ENCODE data around the gene PAQR5.
"Not testable (repeated sequence)": the region's sequence is repeated elsewhere in the genome, so short reads cannot be mapped to it uniquely, and the experiment has no call there.

PAQR5 gene

DNA sequence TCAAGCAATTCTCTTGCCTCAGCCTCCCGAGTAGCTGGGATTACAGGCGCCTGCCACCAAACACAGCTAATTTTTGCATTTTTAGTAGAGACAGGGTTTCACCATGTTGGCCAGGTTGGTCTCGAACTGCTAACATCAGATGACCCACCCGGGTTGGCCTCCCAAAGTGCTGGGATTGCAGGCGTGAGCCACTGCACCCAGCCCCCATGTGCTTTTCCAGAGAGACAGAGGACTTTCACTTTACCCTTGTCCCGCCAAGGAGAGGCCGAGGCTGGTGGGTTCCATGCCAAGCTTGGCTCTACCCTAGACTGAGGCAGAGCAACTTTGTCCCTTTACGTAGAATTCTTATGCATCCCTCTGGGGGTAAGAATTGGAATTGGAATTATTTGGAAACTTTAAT, 2.4 kb downstream of the PAQR5 start:
- WGBS (ENCODE audit: insufficient coverage), result 98% methylated on average over 4 of the region's 8 CpGs
- H3K9me3 ChIP-seq (ENCODE audit: control extremely low read depth in 1 of 5, control insufficient read depth in 4 of 5, insufficient read depth in 2 of 5, low read depth in 1 of 5, low read length in 4 of 5); H3K27ac ChIP-seq (ENCODE audit: insufficient read depth in 1 of 2, low read depth in 1 of 2, low read length in 2 of 2, poor library complexity in 1 of 2, severe bottlenecking in 2 of 2); H3K36me3 ChIP-seq (ENCODE audit: control insufficient read depth in 4 of 4, insufficient read depth in 4 of 4, low read length in 3 of 4); H3K4me3 ChIP-seq (ENCODE audit: control insufficient read depth in 1 of 7, extremely low read depth in 1 of 7, insufficient read depth in 4 of 7, low read depth in 2 of 7, low read length in 6 of 7); DNase-seq; POLR2A ChIA-PET: not testable (repeated sequence)
- Histone ChIP-seq H3K4me1 (ENCODE audit: control extremely low read depth in 1 of 4, control insufficient read depth in 4 of 4, insufficient read depth in 4 of 4, low read length in 3 of 4) (peaks cover 0 to 12% (median 10%) of the 10 kb centered on the region in 4 experiments), H3K27me3 (replicated peaks in 2 of 5; ENCODE audit: control insufficient read depth in 4 of 5, insufficient read depth in 5 of 5, low read length in 4 of 5) (peaks cover 0 to 36% (median 20%) of the 10 kb centered on the region in 5 experiments)
- CTCF ChIA-PET, result interaction anchor here (0.9 kb wide), 1 partner anchor 18 kb away, joined by 3 read pairs; no protein-coding TSS in a partner anchor

DNA sequence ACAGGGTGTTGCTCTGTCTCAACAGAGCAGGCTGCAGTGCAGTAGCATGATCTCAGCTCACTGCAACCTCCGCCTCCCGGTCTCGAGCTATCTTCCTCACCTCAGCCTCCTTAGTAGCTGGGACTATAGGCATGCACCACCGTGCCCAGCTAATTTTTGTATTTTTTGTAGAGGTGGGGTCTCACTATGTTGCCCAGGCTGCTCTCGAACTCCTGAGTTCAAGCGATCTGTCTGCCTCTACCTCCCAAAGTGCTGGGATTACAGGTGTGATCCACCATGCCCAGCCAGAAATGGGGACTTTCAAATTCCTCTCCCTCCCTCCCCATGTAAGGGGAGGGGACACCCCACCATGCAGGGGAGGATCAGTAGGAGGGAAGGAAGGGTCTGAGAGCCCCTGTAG, 3.4 kb downstream of the PAQR5 start:
- POLR2A ChIA-PET; H3K9me3 ChIP-seq (ENCODE audit: control extremely low read depth in 1 of 5, control insufficient read depth in 4 of 5, insufficient read depth in 2 of 5, low read depth in 1 of 5, low read length in 4 of 5); H3K27ac ChIP-seq (ENCODE audit: insufficient read depth in 1 of 2, low read depth in 1 of 2, low read length in 2 of 2, poor library complexity in 1 of 2, severe bottlenecking in 2 of 2); H3K36me3 ChIP-seq (ENCODE audit: control insufficient read depth in 4 of 4, insufficient read depth in 4 of 4, low read length in 3 of 4); H3K4me3 ChIP-seq (ENCODE audit: control insufficient read depth in 1 of 7, extremely low read depth in 1 of 7, insufficient read depth in 4 of 7, low read depth in 2 of 7, low read length in 6 of 7); DNase-seq: not testable (repeated sequence)
- 96% methylated on average over 3 of the region's 6 CpGs for WGBS (ENCODE audit: insufficient coverage)
- Histone ChIP-seq H3K27me3 (replicated peaks in 2 of 5; ENCODE audit: control insufficient read depth in 4 of 5, insufficient read depth in 5 of 5, low read length in 4 of 5) (peaks cover 0 to 36% (median 18%) of the 10 kb centered on the region in 5 experiments), H3K4me1 (ENCODE audit: control extremely low read depth in 1 of 4, control insufficient read depth in 4 of 4, insufficient read depth in 4 of 4, low read length in 3 of 4) (peaks cover 0 to 12% (median 10%) of the 10 kb centered on the region in 4 experiments)
- CTCF ChIA-PET, result interaction anchor here (0.9 to 1.0 kb wide), 2 partner anchors 17 to 45 kb away, joined by 3 read pairs; no protein-coding TSS in a partner anchor

GRCh38 chr15:69302929-69303328, 4.2 kb downstream of the PAQR5 start:
- peaks cover 0 to 28% (median 11%) of the 10 kb centered on the region in 5 experiments for H3K27me3 ChIP-seq (replicated peaks in 2 of 5; ENCODE audit: control insufficient read depth in 4 of 5, insufficient read depth in 5 of 5, low read length in 4 of 5)
- no peak overlapping the region for H3K27ac ChIP-seq (ENCODE audit: insufficient read depth in 1 of 2, low read depth in 1 of 2, low read length in 2 of 2, poor library complexity in 1 of 2, severe bottlenecking in 2 of 2)
- DNase-seq, result no peak
- H3K4me3 ChIP-seq (ENCODE audit: control insufficient read depth in 1 of 7, extremely low read depth in 1 of 7, insufficient read depth in 4 of 7, low read depth in 2 of 7, low read length in 6 of 7), result no peak overlapping the region
- ChIA-PET CTCF (interaction anchor here (1.0 to 2.0 kb wide), 4 partner anchors 11 to 87 kb away, joined by 3 to 5 read pairs (median 3); no protein-coding TSS in a partner anchor), POLR2A (no interaction called here)
- no peaks in the 10 kb centered on the region for H3K36me3 ChIP-seq (ENCODE audit: control insufficient read depth in 4 of 4, insufficient read depth in 4 of 4, low read length in 3 of 4)
- H3K9me3 ChIP-seq (ENCODE audit: control extremely low read depth in 1 of 5, control insufficient read depth in 4 of 5, insufficient read depth in 2 of 5, low read depth in 1 of 5, low read length in 4 of 5), result no peaks in the 10 kb centered on the region
- 50% methylated on average over 2 of the region's 3 CpGs for WGBS (ENCODE audit: insufficient coverage)
- H3K4me1 ChIP-seq (ENCODE audit: control extremely low read depth in 1 of 4, control insufficient read depth in 4 of 4, insufficient read depth in 4 of 4, low read length in 3 of 4), result peaks cover 0 to 12% (median 10%) of the 10 kb centered on the region in 4 experiments

DNA sequence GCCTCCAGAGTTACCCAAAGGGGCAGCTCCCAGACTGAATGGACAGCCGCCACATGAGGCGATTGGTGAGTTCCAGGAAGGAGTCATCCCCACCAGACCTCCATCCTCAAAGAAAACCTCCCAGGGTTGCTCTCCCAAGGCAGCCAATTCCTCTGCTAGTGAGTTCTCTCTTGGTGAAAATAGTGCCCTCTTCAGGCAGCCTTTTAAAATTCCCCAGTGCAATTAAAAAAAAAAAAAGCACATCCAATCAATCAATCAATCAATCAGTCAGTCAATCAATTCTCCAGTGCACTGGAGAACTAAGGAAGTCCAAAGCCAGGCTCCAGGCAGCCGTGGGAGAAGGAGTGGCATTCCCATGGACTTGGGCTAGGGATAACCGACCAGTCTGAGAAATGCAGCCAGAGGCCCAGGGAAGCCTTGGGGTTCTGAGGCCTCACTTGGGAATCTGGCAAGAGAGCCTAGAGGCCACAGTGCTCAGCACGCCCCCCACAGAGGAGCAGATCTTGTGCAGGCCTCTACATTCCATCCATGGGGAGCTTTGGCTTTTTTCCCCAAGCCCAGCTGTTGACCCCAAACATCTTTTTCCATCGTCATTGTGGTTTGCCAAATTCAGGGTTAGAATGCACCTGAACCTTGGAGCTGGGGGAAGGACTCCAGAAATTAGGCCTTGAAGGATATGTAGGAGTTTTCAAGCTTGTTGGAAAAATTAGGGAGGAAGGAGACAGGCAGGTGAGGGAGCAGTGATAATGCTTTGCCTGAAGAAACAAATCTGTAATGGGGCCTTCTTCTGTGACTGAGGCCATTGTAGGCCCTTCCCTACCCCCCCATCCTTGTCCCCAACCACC, 4.8 kb downstream of the PAQR5 start:
- DNase-seq, result no peak
- no peak overlapping the region for H3K27ac ChIP-seq (ENCODE audit: insufficient read depth in 1 of 2, low read depth in 1 of 2, low read length in 2 of 2, poor library complexity in 1 of 2, severe bottlenecking in 2 of 2)
- POLR2A ChIA-PET, result no interaction called here
- 77% methylated on average over 5 of the region's 6 CpGs for WGBS (ENCODE audit: insufficient coverage)
- no peak overlapping the region for H3K4me3 ChIP-seq (ENCODE audit: control insufficient read depth in 1 of 7, extremely low read depth in 1 of 7, insufficient read depth in 4 of 7, low read depth in 2 of 7, low read length in 6 of 7)
- H3K4me1 ChIP-seq (ENCODE audit: control extremely low read depth in 1 of 4, control insufficient read depth in 4 of 4, insufficient read depth in 4 of 4, low read length in 3 of 4), result peaks cover 0 to 10% (median 7%) of the 10 kb centered on the region in 4 experiments
- H3K27me3 ChIP-seq (replicated peaks in 2 of 5; ENCODE audit: control insufficient read depth in 4 of 5, insufficient read depth in 5 of 5, low read length in 4 of 5), result peaks cover 0 to 21% (median 5%) of the 10 kb centered on the region in 5 experiments
- CTCF ChIA-PET, result interaction anchor here (0.5 to 2.0 kb wide), 10 partner anchors 11 to 105 kb away, joined by 3 to 5 read pairs (median 3); no protein-coding TSS in a partner anchor
- no peaks in the 10 kb centered on the region for H3K36me3 ChIP-seq (ENCODE audit: control insufficient read depth in 4 of 4, insufficient read depth in 4 of 4, low read length in 3 of 4)
- H3K9me3 ChIP-seq (ENCODE audit: control extremely low read depth in 1 of 5, control insufficient read depth in 4 of 5, insufficient read depth in 2 of 5, low read depth in 1 of 5, low read length in 4 of 5), result no peaks in the 10 kb centered on the region

GRCh38 chr15:69304182-69304545, 5.5 kb downstream of the PAQR5 start:
- CTCF ChIA-PET, result interaction anchor here (0.8 to 2.0 kb wide), 8 partner anchors 12 to 91 kb away, joined by 3 to 5 read pairs (median 3); no protein-coding TSS in a partner anchor
- POLR2A ChIA-PET, result no interaction called here
- Histone ChIP-seq H3K9me3 (ENCODE audit: control extremely low read depth in 1 of 5, control insufficient read depth in 4 of 5, insufficient read depth in 2 of 5, low read depth in 1 of 5, low read length in 4 of 5) (no peaks in the 10 kb centered on the region), H3K27me3 (replicated peaks in 2 of 5; ENCODE audit: control insufficient read depth in 4 of 5, insufficient read depth in 5 of 5, low read length in 4 of 5) (peaks cover 0 to 15% (median 5%) of the 10 kb centered on the region in 5 experiments), H3K36me3 (ENCODE audit: control insufficient read depth in 4 of 4, insufficient read depth in 4 of 4, low read length in 3 of 4) (no peaks in the 10 kb centered on the region), H3K4me1 (ENCODE audit: control extremely low read depth in 1 of 4, control insufficient read depth in 4 of 4, insufficient read depth in 4 of 4, low read length in 3 of 4) (peaks cover 0 to 5% (median 3%) of the 10 kb centered on the region in 4 experiments), H3K4me3 (ENCODE audit: control insufficient read depth in 1 of 7, extremely low read depth in 1 of 7, insufficient read depth in 4 of 7, low read depth in 2 of 7, low read length in 6 of 7) (no peak overlapping the region), H3K27ac (ENCODE audit: insufficient read depth in 1 of 2, low read depth in 1 of 2, low read length in 2 of 2, poor library complexity in 1 of 2, severe bottlenecking in 2 of 2) (no peak overlapping the region)
- DNase-seq, result no peak
- 53% methylated on average over 5 of the region's 5 CpGs for WGBS (ENCODE audit: insufficient coverage)

DNA sequence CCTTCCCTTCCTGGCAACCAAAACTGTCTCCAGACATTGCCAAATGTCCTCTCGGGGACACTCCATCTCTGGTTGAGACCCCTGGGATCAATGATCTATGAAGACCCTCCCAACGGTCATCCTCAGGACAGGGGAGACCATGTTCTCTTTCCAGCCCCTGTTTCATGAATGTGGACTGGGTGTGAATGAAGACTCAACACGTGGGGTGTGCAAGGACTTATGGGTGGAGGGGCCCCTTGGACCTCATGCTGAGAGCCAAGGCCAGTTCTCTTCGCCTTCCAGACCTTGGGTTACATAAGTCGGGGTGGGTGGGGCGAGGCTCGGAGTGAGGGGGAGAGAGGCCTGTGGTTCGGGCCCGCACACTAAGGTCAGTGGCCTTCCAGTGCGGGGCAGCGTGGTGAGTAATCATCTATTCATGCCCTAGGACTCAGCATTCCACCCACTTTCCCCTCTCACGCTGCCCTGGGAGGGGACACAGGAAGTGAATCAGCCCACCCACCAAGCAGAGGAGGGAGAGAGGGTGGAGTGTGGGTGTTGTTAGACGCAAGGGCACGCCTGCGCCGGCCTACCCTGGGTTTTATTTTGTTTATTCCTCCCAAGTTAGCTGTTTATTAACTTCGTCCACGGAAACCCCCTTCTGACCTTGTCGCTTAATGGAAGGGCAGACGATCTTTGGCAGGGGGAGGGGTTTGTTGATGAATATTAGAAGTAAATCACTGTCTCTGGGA, 6.7 kb downstream of the PAQR5 start:
- WGBS (ENCODE audit: insufficient coverage), result 93% methylated on average over 8 of the region's 20 CpGs
- Histone ChIP-seq H3K27me3 (replicated peaks in 2 of 5; ENCODE audit: control insufficient read depth in 4 of 5, insufficient read depth in 5 of 5, low read length in 4 of 5) (peaks cover 0 to 3% (median 0%) of the 10 kb centered on the region in 5 experiments), H3K9me3 (ENCODE audit: control extremely low read depth in 1 of 5, control insufficient read depth in 4 of 5, insufficient read depth in 2 of 5, low read depth in 1 of 5, low read length in 4 of 5) (no peaks in the 10 kb centered on the region), H3K4me3 (ENCODE audit: control insufficient read depth in 1 of 7, extremely low read depth in 1 of 7, insufficient read depth in 4 of 7, low read depth in 2 of 7, low read length in 6 of 7) (no peak overlapping the region), H3K27ac (ENCODE audit: insufficient read depth in 1 of 2, low read depth in 1 of 2, low read length in 2 of 2, poor library complexity in 1 of 2, severe bottlenecking in 2 of 2) (no peak overlapping the region), H3K36me3 (ENCODE audit: control insufficient read depth in 4 of 4, insufficient read depth in 4 of 4, low read length in 3 of 4) (no peaks in the 10 kb centered on the region), H3K4me1 (ENCODE audit: control extremely low read depth in 1 of 4, control insufficient read depth in 4 of 4, insufficient read depth in 4 of 4, low read length in 3 of 4) (no peaks in the 10 kb centered on the region)
- POLR2A ChIA-PET, result no interaction called here
- no peak for DNase-seq
- CTCF ChIA-PET, result no interaction called here
